ENCODE data around the gene OCEL1.
A peak's percentile ranks its signal among the peaks of the same experiment; 100 is the strongest.

OCEL1 gene

GRCh38 chr19:17242431-17243208 lies 16.6 kb downstream of the OCEL1 start:
- no peak for DNase-seq

GRCh38 chr19:17243211-17243829 lies 17.3 kb downstream of the OCEL1 start:
- DNase-seq = peak; percentile 24

- DNase-seq = peak; percentile 66
Observed at GRCh38 chr19:17243830-17244617, 18.0 kb downstream of the OCEL1 start.

- DNase-seq = peak; percentile 43
Observed at GRCh38 chr19:17244618-17245534, 18.9 kb downstream of the OCEL1 start.

GRCh38 chr19:17245535-17245984 lies 19.5 kb downstream of the OCEL1 start, which contains the start of gene NR2F6:
Gene NR2F6, minus strand, starts transcription at chr19:17245919. Its CDS starts 699 bp downstream, at chr19:17245220.
- DNase-seq = no peak

GRCh38 chr19:17246681-17247425 lies 20.8 kb downstream of the OCEL1 start:
- peak; percentile 93 for DNase-seq

- DNase-seq = no peak
Observed at GRCh38 chr19:17248011-17248776, 22.2 kb downstream of the OCEL1 start.

GRCh38 chr19:17249887-17250548 lies 24.0 kb downstream of the OCEL1 start:
- DNase-seq = no peak

GRCh38 chr19:17254636-17255035 lies 28.6 kb downstream of the OCEL1 start:
- peak; percentile 39 for DNase-seq

- no peak for DNase-seq
Observed at GRCh38 chr19:17255150-17255621, 29.2 kb downstream of the OCEL1 start.

GRCh38 chr19:17256130-17256529 lies 30.1 kb downstream of the OCEL1 start:
- DNase-seq = no peak

GRCh38 chr19:17259118-17259780 lies 33.2 kb downstream of the OCEL1 start:
- peak; percentile 35 for DNase-seq

GRCh38 chr19:17259934-17260333 lies 33.9 kb downstream of the OCEL1 start:
- no peak for DNase-seq

GRCh38 chr19:17260842-17261325 lies 34.9 kb downstream of the OCEL1 start:
- peak; percentile 93 for DNase-seq

GRCh38 chr19:17262557-17262956 lies 36.5 kb downstream of the OCEL1 start:
- no peak for DNase-seq

- no peak for DNase-seq
Observed at GRCh38 chr19:17263712-17264640, 38.0 kb downstream of the OCEL1 start.

- no peak for DNase-seq
Observed at GRCh38 chr19:17264641-17264979, 38.6 kb downstream of the OCEL1 start, which contains the start of gene USHBP1. Gene USHBP1, minus strand, starts transcription at chr19:17264745. Its CDS starts 446 bp downstream, at chr19:17264299.

GRCh38 chr19:17266026-17266425 lies 40.0 kb downstream of the OCEL1 start:
- DNase-seq = no peak

Measured in OCI-M1 (cell line).